Common myeloid progenitor, CD34-positive (primary cell): ENCODE data around the gene MECP2.

Experiments
- CTCF ChIA-PET: fragments of 350-600 bp; sonication (Branson Sonifier 250); formaldehyde crosslinking; loops from one replicate; lab custom pipeline; 2021; ENCODE audit warnings: antibody characterized with exemption; lab: Charles Lee
- POLR2A ChIA-PET: fragments of 350-600 bp; sonication (Branson Sonifier 250); formaldehyde crosslinking; loops from one replicate; lab custom pipeline; 2021; ENCODE audit warnings: antibody characterized with exemption; lab: Charles Lee
- DNase-seq, 3 donors: peaks; one replicate each; pipeline versions ENCODE4 v3.0.0 to v3.0.0-alpha.2; 2013
- H3K27ac ChIP-seq, 2 experiments: 1 replicate in 1 of 2; 2 replicates in 1 of 2; pipeline ENCODE4 v1.7.0; 2013; ENCODE audit warnings: inconsistent platforms in 2 of 2, low read length in 2 of 2, mild to moderate bottlenecking in 2 of 2, low read depth in 1 of 2, moderate library complexity in 1 of 2; ENCODE audit not compliant: severe bottlenecking in 2 of 2, insufficient read depth in 1 of 2, poor library complexity in 1 of 2
- H3K27me3 ChIP-seq, 5 experiments: replicated peaks in 2 of 5; 1 replicate in 3 of 5; 2 replicates in 2 of 5; pipeline versions ENCODE4 v1.6.1 to v1.7.0; 2013; ENCODE audit warnings: low read length in 4 of 5, mild to moderate bottlenecking in 2 of 5, moderate library complexity in 2 of 5, inconsistent platforms in 1 of 5; ENCODE audit not compliant: insufficient read depth in 5 of 5, control insufficient read depth in 4 of 5
- H3K36me3 ChIP-seq, 4 experiments: 1 replicate in 2 of 4; 2 replicates in 2 of 4; pipeline versions ENCODE4 v1.6.1 to v1.7.0; 2013; ENCODE audit warnings: low read length in 3 of 4, control low read depth in 1 of 4, mild to moderate bottlenecking in 1 of 4; ENCODE audit not compliant: control insufficient read depth in 4 of 4, insufficient read depth in 4 of 4
- H3K4me1 ChIP-seq, 4 experiments: 1 replicate in 3 of 4; 2 replicates in 1 of 4; pipeline versions ENCODE4 v1.6.1 to v1.7.1; 2013; ENCODE audit warnings: low read length in 3 of 4, mild to moderate bottlenecking in 3 of 4, control low read depth in 1 of 4, inconsistent platforms in 1 of 4, moderate library complexity in 1 of 4; ENCODE audit not compliant: control insufficient read depth in 4 of 4, insufficient read depth in 4 of 4; ENCODE audit errors: control extremely low read depth in 1 of 4
- H3K4me3 ChIP-seq, 7 experiments: 1 replicate in 4 of 7; 2 replicates in 3 of 7; pipeline versions ENCODE4 v1.5.1 to v1.7.0; 2013; ENCODE audit warnings: mild to moderate bottlenecking in 7 of 7, low read length in 6 of 7, moderate library complexity in 6 of 7, inconsistent platforms in 2 of 7, low read depth in 2 of 7, control low read depth in 1 of 7; ENCODE audit not compliant: insufficient read depth in 4 of 7, control insufficient read depth in 1 of 7; ENCODE audit errors: extremely low read depth in 1 of 7
- H3K9me3 ChIP-seq, 5 experiments: 1 replicate in 4 of 5; 2 replicates in 1 of 5; pipeline versions ENCODE4 v1.6.1 to v1.7.1; 2013; ENCODE audit warnings: low read length in 4 of 5, mild to moderate bottlenecking in 2 of 5, inconsistent platforms in 1 of 5, low read depth in 1 of 5, moderate library complexity in 1 of 5; ENCODE audit not compliant: control insufficient read depth in 4 of 5, insufficient read depth in 2 of 5; ENCODE audit errors: control extremely low read depth in 1 of 5
- WGBS: methylation state at CpG from one replicate; pipeline ENCODE4 v1.1.5; 2013; ENCODE audit not compliant: insufficient coverage; 5-methylcytosine and 5-hydroxymethylcytosine counted together

Gene MECP2

GRCh38 chrX:154072192-154072591, 25.3 kb downstream of the MECP2 start:
- no peak for DNase-seq
- Histone ChIP-seq H3K27ac (no peak overlapping the region), H3K4me3 (no peak overlapping the region), H3K4me1 (peaks cover 0 to 5% (median 2%) of the 10 kb centered on the region in 4 experiments), H3K27me3 (peaks cover 0 to 3% (median 0%) of the 10 kb centered on the region in 5 experiments), H3K36me3 (peaks cover 0 to 2% (median 0%) of the 10 kb centered on the region in 4 experiments), H3K9me3 (no peaks in the 10 kb centered on the region)
- POLR2A ChIA-PET, result interaction anchor here (1.1 kb wide), 1 partner anchor 11 kb away, joined by 3 read pairs; no protein-coding TSS in a partner anchor
- CTCF ChIA-PET, result no interaction called here
- 43% methylated on average over 1 of the region's 1 CpG for WGBS

- WGBS, result no CpG with 5 or more reads among the region's 3 CpGs
- no peaks in the 10 kb centered on the region for H3K36me3 ChIP-seq
- peaks cover 0 to 15% (median 0%) of the 10 kb centered on the region in 5 experiments for H3K27me3 ChIP-seq
- H3K27ac ChIP-seq, result no peak overlapping the region
- CTCF ChIA-PET, result no interaction called here
- POLR2A ChIA-PET, result no interaction called here
- no peak overlapping the region for H3K4me3 ChIP-seq
- DNase-seq, result no peak
- peaks cover 0 to 14% (median 4%) of the 10 kb centered on the region in 4 experiments for H3K4me1 ChIP-seq
- H3K9me3 ChIP-seq, result no peaks in the 10 kb centered on the region
Measured at GRCh38 chrX:154068560-154068959, 29.0 kb downstream of the MECP2 start.

- ChIA-PET POLR2A (interaction anchor here (0.6 kb wide), 1 partner anchor 243 kb away, joined by 3 read pairs; no protein-coding TSS in a partner anchor), CTCF (interaction anchor here (0.9 to 1.7 kb wide), 2 partner anchors 13 to 27 kb away, joined by 3 to 4 read pairs; no protein-coding TSS in a partner anchor)
- H3K4me1 ChIP-seq, result peaks cover 0 to 17% (median 4%) of the 10 kb centered on the region in 4 experiments
- WGBS, result 86% methylated on average over 2 of the region's 9 CpGs
- no peak for DNase-seq
- peaks cover 0 to 5% (median 0%) of the 10 kb centered on the region in 4 experiments for H3K36me3 ChIP-seq
- H3K4me3 ChIP-seq, result no peak overlapping the region
- H3K27me3 ChIP-seq, result peaks cover 0 to 32% (median 0%) of the 10 kb centered on the region in 5 experiments
- no peaks in the 10 kb centered on the region for H3K9me3 ChIP-seq
- no peak overlapping the region for H3K27ac ChIP-seq
Measured at GRCh38 chrX:154064637-154065435, 32.7 kb downstream of the MECP2 start.

- WGBS, result 65% methylated on average over 3 of the region's 4 CpGs
- POLR2A ChIA-PET, result no interaction called here
- no peaks in the 10 kb centered on the region for H3K9me3 ChIP-seq
- H3K4me3 ChIP-seq, result no peak overlapping the region
- no peak overlapping the region for H3K27ac ChIP-seq
- H3K4me1 ChIP-seq, result peaks cover 0 to 22% (median 3%) of the 10 kb centered on the region in 4 experiments
- DNase-seq, result no peak
- peaks cover 0 to 37% (median 0%) of the 10 kb centered on the region in 5 experiments for H3K27me3 ChIP-seq
- peaks cover 0 to 9% (median 3%) of the 10 kb centered on the region in 4 experiments for H3K36me3 ChIP-seq
- CTCF ChIA-PET, result no interaction called here
Measured at GRCh38 chrX:154063234-154063633, 34.3 kb downstream of the MECP2 start.

GRCh38 chrX:154061801-154062200, 35.7 kb downstream of the MECP2 start:
- no peaks in the 10 kb centered on the region for H3K9me3 ChIP-seq
- CTCF ChIA-PET, result interaction anchor here (0.8 to 1.4 kb wide), 3 partner anchors 10 to 26 kb away, joined by 3 to 4 read pairs (median 3); no protein-coding TSS in a partner anchor

GRCh38 chrX:154059729-154060245, 37.7 kb downstream of the MECP2 start:
- H3K27ac ChIP-seq, result no peak overlapping the region
- H3K36me3 ChIP-seq, result peaks cover 0 to 16% (median 5%) of the 10 kb centered on the region in 4 experiments
- no peak for DNase-seq
- 88% methylated on average over 4 of the region's 5 CpGs for WGBS
- no peaks in the 10 kb centered on the region for H3K9me3 ChIP-seq
- H3K4me1 ChIP-seq, result peaks cover 6 to 41% (median 17%) of the 10 kb centered on the region in 4 experiments
- no peak overlapping the region for H3K4me3 ChIP-seq
- ChIA-PET POLR2A (no interaction called here), CTCF (no interaction called here)
- H3K27me3 ChIP-seq, result peaks cover 0 to 42% (median 0%) of the 10 kb centered on the region in 5 experiments

More at GRCh38 chrX:154061801-154062200, 35.7 kb downstream of the MECP2 start:
- no peak overlapping the region for H3K27ac ChIP-seq
- POLR2A ChIA-PET, result interaction anchor here (0.7 kb wide), 1 partner anchor 29 kb away, joined by 3 read pairs; no protein-coding TSS in a partner anchor
- no peak for DNase-seq
- no peak overlapping the region for H3K4me3 ChIP-seq
- peaks cover 0 to 14% (median 5%) of the 10 kb centered on the region in 4 experiments for H3K36me3 ChIP-seq
- H3K27me3 ChIP-seq, result peaks cover 0 to 43% (median 0%) of the 10 kb centered on the region in 5 experiments
- H3K4me1 ChIP-seq, result peaks cover 6 to 34% (median 14%) of the 10 kb centered on the region in 4 experiments
- WGBS, result 87% methylated on average over 8 of the region's 8 CpGs
